ENCODE measurements around the gene HSF2. TPM values are rescaled to one million over a fixed set of nuclear protein-coding genes. Genes with fewer than 3 reads are reported as not detected.

The HSF2 gene
- total and polyA plus RNA-seq, 2 of the 13 experiments (the other 11 are each of a cell fraction or from before 2014, with no cell fraction given), result 24.8 to 26.4 TPM

DNA sequence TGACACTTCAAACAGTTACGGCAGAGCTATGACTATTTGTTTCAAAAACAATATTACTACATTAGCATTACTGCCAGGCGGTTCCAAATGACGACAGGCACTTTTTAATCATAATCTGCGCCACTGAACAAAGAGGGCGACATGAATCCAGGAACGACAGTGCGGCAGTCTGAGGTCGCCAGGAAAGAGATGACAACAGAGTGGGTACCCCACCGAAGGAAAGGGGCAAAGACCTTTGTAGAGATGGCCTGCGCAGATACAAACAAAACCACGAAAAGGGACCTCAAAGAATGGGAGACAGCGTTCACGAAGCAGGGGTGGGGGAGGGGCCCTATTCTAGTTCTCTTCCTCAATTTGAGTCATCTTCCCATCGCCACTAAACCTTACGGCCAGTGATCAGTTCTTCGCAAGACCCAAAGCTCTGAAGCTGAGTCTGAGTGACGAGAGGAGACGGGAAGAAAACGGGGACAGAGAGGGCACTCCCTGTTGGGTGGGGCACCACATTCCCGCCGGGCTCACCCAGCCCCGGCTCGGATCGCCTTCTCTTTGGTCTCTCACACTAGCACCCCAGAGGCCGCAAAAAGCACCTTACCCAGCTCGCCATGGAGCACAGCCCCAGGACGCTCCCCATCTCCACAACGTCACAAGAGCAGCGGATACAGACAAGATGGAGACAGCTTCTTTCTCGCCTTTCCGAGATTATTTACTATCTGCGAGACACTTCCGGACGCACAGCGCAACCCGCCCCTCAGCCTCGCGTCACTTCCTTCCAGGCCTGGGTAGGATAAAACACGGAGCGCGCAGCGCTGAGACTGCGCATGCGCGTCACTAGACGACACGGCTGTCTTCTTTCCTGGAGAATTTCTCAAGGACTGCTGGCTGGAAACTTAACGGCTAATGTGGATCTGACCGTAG lies 71.9 kb downstream of the HSF2 start, which contains the start of gene SERINC1 (continued):
- TF ChIP-seq EP300 (IDR thresholded peaks at IDR 0.05; ENCODE audit: low read depth in 2 of 2, low read length in 2 of 2) (no peak), EP300 (CRISPR knock-in tag; IDR thresholded peaks at IDR 0.05; ENCODE audit: borderline replicate concordance) (peak; percentile 11; the same call in 1 of the 2 replicates), MATR3 (CRISPR knock-in tag; IDR thresholded peaks at IDR 0.05) (no peak), TBX2 (CRISPR knock-in tag; IDR thresholded peaks at IDR 0.05; ENCODE audit: borderline replicate concordance) (peak; percentile 87), ZNF121 (CRISPR knock-in tag; IDR thresholded peaks at IDR 0.05) (no peak), ZNF781 (CRISPR knock-in tag; IDR thresholded peaks at IDR 0.05; ENCODE audit: borderline replicate concordance, not compliant biosample characterization) (peak; percentile 82), SATB2 (CRISPR knock-in tag; IDR thresholded peaks at IDR 0.05) (no peak; the same call in 1 of the 2 replicates), AGO2 (optimal IDR thresholded peaks at IDR 0.05; ENCODE audit: low read depth, low read length) (peak; percentile 48), TOE1 (CRISPR knock-in tag; IDR thresholded peaks at IDR 0.05) (no peak), MXI1 (IDR thresholded peaks at IDR 0.05; ENCODE audit: borderline replicate concordance, low read depth, low read length) (peak; percentile 74; the same call in 1 of the 3 replicates), NCOR1 (IDR thresholded peaks at IDR 0.05; ENCODE audit: borderline replicate concordance, low read length) (no peak), TSC22D2 (CRISPR knock-in tag; IDR thresholded peaks at IDR 0.05; ENCODE audit: borderline replicate concordance) (peak; percentile 45; the same call in 1 of the 2 replicates), MYNN (CRISPR knock-in tag; IDR thresholded peaks at IDR 0.05; ENCODE audit: low read depth) (no peak; the same call in 1 of the 2 replicates), RBM39 (IDR thresholded peaks at IDR 0.05; ENCODE audit: low read depth, low read length, poor library complexity, severe bottlenecking) (peak; percentile 69), KDM3A (CRISPR knock-in tag; IDR thresholded peaks at IDR 0.05; ENCODE audit: low read depth) (no peak), NCOA1 (CRISPR knock-in tag; IDR thresholded peaks at IDR 0.05) (0 out of 2 replicates have a peak, but pooled peaks have one; percentile 86), KLF16 (CRISPR knock-in tag; IDR thresholded peaks at IDR 0.05) (peak in 1 of 2 experiments; percentile 63; a peak in 2 of 4 replicates), EHMT2 (IDR thresholded peaks at IDR 0.05; ENCODE audit: borderline replicate concordance, low read depth, low read length) (no peak), SOX13 (IDR thresholded peaks at IDR 0.05) (no peak), SOX13 (CRISPR knock-in tag; conservative IDR thresholded peaks at IDR 0.05 in 1 of 2, IDR thresholded peaks at IDR 0.05 in 1 of 2) (peak in 1 of 2 experiments; percentile 48; a peak in 2 of 4 replicates)
- TF ChIP-seq, protein P1, sequence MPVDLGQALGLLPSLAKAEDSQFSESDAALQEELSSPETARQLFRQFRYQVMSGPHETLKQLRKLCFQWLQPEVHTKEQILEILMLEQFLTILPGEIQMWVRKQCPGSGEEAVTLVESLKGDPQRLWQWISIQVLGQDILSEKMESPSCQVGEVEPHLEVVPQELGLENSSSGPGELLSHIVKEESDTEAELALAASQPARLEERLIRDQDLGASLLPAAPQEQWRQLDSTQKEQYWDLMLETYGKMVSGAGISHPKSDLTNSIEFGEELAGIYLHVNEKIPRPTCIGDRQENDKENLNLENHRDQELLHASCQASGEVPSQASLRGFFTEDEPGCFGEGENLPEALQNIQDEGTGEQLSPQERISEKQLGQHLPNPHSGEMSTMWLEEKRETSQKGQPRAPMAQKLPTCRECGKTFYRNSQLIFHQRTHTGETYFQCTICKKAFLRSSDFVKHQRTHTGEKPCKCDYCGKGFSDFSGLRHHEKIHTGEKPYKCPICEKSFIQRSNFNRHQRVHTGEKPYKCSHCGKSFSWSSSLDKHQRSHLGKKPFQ (CRISPR knock-in tag; IDR thresholded peaks at IDR 0.05; ENCODE audit: insufficient replicate concordance), result peak; percentile 39
- TF ChIP-seq, protein P2, sequence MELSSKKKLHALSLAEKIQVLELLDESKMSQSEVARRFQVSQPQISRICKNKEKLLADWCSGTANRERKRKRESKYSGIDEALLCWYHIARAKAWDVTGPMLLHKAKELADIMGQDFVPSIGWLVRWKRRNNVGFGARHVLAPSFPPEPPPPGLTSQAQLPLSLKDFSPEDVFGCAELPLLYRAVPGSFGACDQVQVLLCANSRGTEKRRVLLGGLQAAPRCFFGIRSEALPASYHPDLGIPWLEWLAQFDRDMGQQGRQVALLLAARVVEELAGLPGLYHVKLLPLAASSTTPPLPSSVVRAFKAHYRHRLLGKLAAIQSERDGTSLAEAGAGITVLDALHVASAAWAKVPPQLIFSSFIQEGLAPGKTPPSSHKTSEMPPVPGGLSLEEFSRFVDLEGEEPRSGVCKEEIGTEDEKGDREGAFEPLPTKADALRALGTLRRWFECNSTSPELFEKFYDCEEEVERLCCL (CRISPR knock-in tag; IDR thresholded peaks at IDR 0.05; ENCODE audit: borderline replicate concordance), result no peak; the same call in 1 of the 2 replicates
- TF ChIP-seq, protein P3, sequence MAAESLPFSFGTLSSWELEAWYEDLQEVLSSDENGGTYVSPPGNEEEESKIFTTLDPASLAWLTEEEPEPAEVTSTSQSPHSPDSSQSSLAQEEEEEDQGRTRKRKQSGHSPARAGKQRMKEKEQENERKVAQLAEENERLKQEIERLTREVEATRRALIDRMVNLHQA (CRISPR knock-in tag; IDR thresholded peaks at IDR 0.05), result no peak
- TF ChIP-seq, protein P4, sequence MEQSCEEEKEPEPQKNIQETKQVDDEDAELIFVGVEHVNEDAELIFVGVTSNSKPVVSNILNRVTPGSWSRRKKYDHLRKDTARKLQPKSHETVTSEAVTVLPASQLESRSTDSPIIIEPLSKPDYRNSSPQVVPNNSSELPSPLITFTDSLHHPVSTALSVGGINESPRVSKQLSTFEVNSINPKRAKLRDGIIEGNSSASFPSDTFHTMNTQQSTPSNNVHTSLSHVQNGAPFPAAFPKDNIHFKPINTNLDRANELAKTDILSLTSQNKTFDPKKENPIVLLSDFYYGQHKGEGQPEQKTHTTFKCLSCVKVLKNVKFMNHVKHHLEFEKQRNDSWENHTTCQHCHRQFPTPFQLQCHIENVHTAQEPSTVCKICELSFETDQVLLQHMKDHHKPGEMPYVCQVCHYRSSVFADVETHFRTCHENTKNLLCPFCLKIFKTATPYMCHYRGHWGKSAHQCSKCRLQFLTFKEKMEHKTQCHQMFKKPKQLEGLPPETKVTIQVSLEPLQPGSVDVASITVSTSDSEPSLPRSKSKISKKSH (CRISPR knock-in tag; IDR thresholded peaks at IDR 0.05; ENCODE audit: borderline replicate concordance), result peak; percentile 84; the same call in 1 of the 2 replicates
